ENCODE data around the gene C6orf132. TPM values are rescaled to one million over a fixed set of nuclear protein-coding genes. Genes with fewer than 3 reads are reported as not detected.
A peak's percentile ranks its signal among the peaks of the same experiment; 100 is the strongest.

The C6orf132 gene
- total RNA-seq, 2 donors from 2014 or later = 0.26 to 0.65 TPM

- Mint-ChIP-seq H3K9me3 (no peaks in the 10 kb centered on the region), H3K27me3 (ENCODE audit: low read depth) (no peaks in the 10 kb centered on the region), H3K27ac (peak overlapping the region; percentile 89), H3K4me1 (ENCODE audit: low read depth) (peaks cover 45% of the 10 kb centered on the region), H3K36me3 (ENCODE audit: insufficient read depth in 2 of 2) (peaks cover 0 to 2% of the 10 kb centered on the region in 2 donors), H3K4me3 (peak overlapping the region; percentile 82 to 86)
- peak; percentile 82 to 87 for DNase-seq
- ATAC-seq (replicated peaks in 1 of 2) = peak; percentile 69 to 82
These were observed 38.2 kb downstream of the C6orf132 start for GRCh38 chr6:42104095-42104803.

- Mint-ChIP-seq H3K27me3 (ENCODE audit: low read depth) (no peaks in the 10 kb centered on the region), H3K4me3 (peak overlapping the region; percentile 82 to 86), H3K27ac (peak overlapping the region; percentile 89), H3K36me3 (ENCODE audit: insufficient read depth in 2 of 2) (peaks cover 0 to 2% of the 10 kb centered on the region in 2 donors), H3K4me1 (ENCODE audit: low read depth) (peaks cover 50% of the 10 kb centered on the region), H3K9me3 (no peaks in the 10 kb centered on the region)
- no peak for ATAC-seq (replicated peaks in 1 of 2)
- DNase-seq = no peak
These were observed 38.7 kb downstream of the C6orf132 start for GRCh38 chr6:42103753-42104094.

- Mint-ChIP-seq H3K36me3 (ENCODE audit: insufficient read depth in 2 of 2) (peaks cover 0 to 2% of the 10 kb centered on the region in 2 donors), H3K27me3 (ENCODE audit: low read depth) (no peaks in the 10 kb centered on the region), H3K4me3 (peak overlapping the region; percentile 82 to 86), H3K27ac (peak overlapping the region; percentile 89), H3K4me1 (ENCODE audit: low read depth) (peaks cover 55% of the 10 kb centered on the region), H3K9me3 (no peaks in the 10 kb centered on the region)
- ATAC-seq (replicated peaks in 1 of 2) (no peak), DNase-seq (no peak)
These were observed 39.2 kb downstream of the C6orf132 start for GRCh38 chr6:42103216-42103615.

GRCh38 chr6:42101186-42101657 lies 41.2 kb downstream of the C6orf132 start:
- Mint-ChIP-seq H3K4me3 (peak overlapping the region; percentile 33 to 38), H3K27me3 (ENCODE audit: low read depth) (no peaks in the 10 kb centered on the region), H3K36me3 (ENCODE audit: insufficient read depth in 2 of 2) (peaks cover 0 to 2% of the 10 kb centered on the region in 2 donors), H3K9me3 (no peaks in the 10 kb centered on the region), H3K27ac (peak overlapping the region; percentile 70), H3K4me1 (ENCODE audit: low read depth) (peaks cover 61% of the 10 kb centered on the region)
- DNase-seq = no peak
- no peak for ATAC-seq (replicated peaks in 1 of 2)

- peak overlapping the region; percentile 96 for H3K27ac Mint-ChIP-seq
- ATAC-seq (replicated peaks in 1 of 2) = peak; percentile 43 to 58
- H3K4me1 Mint-ChIP-seq (ENCODE audit: low read depth) = peaks cover 61% of the 10 kb centered on the region
- no peaks in the 10 kb centered on the region for H3K27me3 Mint-ChIP-seq (ENCODE audit: low read depth)
- no peaks in the 10 kb centered on the region for H3K9me3 Mint-ChIP-seq
- DNase-seq = peak; percentile 42 to 58
- peak overlapping the region; percentile 77 to 80 for H3K4me3 Mint-ChIP-seq
- peaks cover 0 to 2% of the 10 kb centered on the region in 2 donors for H3K36me3 Mint-ChIP-seq (ENCODE audit: insufficient read depth in 2 of 2)
These were observed 42.2 kb downstream of the C6orf132 start for GRCh38 chr6:42100029-42100901.

- no peaks in the 10 kb centered on the region for H3K27me3 Mint-ChIP-seq (ENCODE audit: low read depth)
- no peaks in the 10 kb centered on the region for H3K9me3 Mint-ChIP-seq
- DNase-seq (peak; percentile 48 to 54), ATAC-seq (replicated peaks in 1 of 2) (peak; percentile 61 to 73)
- peaks cover 0 to 2% of the 10 kb centered on the region in 2 donors for H3K36me3 Mint-ChIP-seq (ENCODE audit: insufficient read depth in 2 of 2)
- H3K4me3 Mint-ChIP-seq = peak overlapping the region; percentile 77 to 80
- H3K27ac Mint-ChIP-seq = peak overlapping the region; percentile 96
- peaks cover 61% of the 10 kb centered on the region for H3K4me1 Mint-ChIP-seq (ENCODE audit: low read depth)
These were observed 42.9 kb downstream of the C6orf132 start for GRCh38 chr6:42099340-42100028.

GRCh38 chr6:42095776-42096541 lies 46.5 kb downstream of the C6orf132 start:
- H3K9me3 Mint-ChIP-seq = no peaks in the 10 kb centered on the region
- no peak for DNase-seq
- H3K27me3 Mint-ChIP-seq (ENCODE audit: low read depth) = no peaks in the 10 kb centered on the region
- H3K4me1 Mint-ChIP-seq (ENCODE audit: low read depth) = peaks cover 34% of the 10 kb centered on the region
- ATAC-seq (replicated peaks in 1 of 2) = no peak
- H3K36me3 Mint-ChIP-seq (ENCODE audit: insufficient read depth in 2 of 2) = no peaks in the 10 kb centered on the region
- H3K4me3 Mint-ChIP-seq = no peak overlapping the region
- H3K27ac Mint-ChIP-seq = no peak overlapping the region

GRCh38 chr6:42095094-42095493 lies 47.3 kb downstream of the C6orf132 start:
- Mint-ChIP-seq H3K36me3 (ENCODE audit: insufficient read depth in 2 of 2) (no peaks in the 10 kb centered on the region), H3K27ac (no peak overlapping the region), H3K27me3 (ENCODE audit: low read depth) (no peaks in the 10 kb centered on the region), H3K4me1 (ENCODE audit: low read depth) (peaks cover 25% of the 10 kb centered on the region), H3K4me3 (no peak overlapping the region), H3K9me3 (no peaks in the 10 kb centered on the region)
- ATAC-seq (replicated peaks in 1 of 2) (no peak), DNase-seq (no peak)

- Mint-ChIP-seq H3K36me3 (ENCODE audit: insufficient read depth in 2 of 2) (no peaks in the 10 kb centered on the region), H3K4me1 (ENCODE audit: low read depth) (peaks cover 12% of the 10 kb centered on the region), H3K27ac (no peak overlapping the region), H3K9me3 (no peaks in the 10 kb centered on the region), H3K27me3 (ENCODE audit: low read depth) (no peaks in the 10 kb centered on the region), H3K4me3 (no peak overlapping the region)
- ATAC-seq (replicated peaks in 1 of 2) (no peak), DNase-seq (no peak)
These were observed 48.7 kb downstream of the C6orf132 start for GRCh38 chr6:42093582-42094329.

- ATAC-seq (replicated peaks in 1 of 2) (no peak), DNase-seq (no peak)
- Mint-ChIP-seq H3K9me3 (no peaks in the 10 kb centered on the region), H3K27ac (no peak overlapping the region), H3K4me3 (no peak overlapping the region), H3K27me3 (ENCODE audit: low read depth) (no peaks in the 10 kb centered on the region), H3K36me3 (ENCODE audit: insufficient read depth in 2 of 2) (no peaks in the 10 kb centered on the region), H3K4me1 (ENCODE audit: low read depth) (no peaks in the 10 kb centered on the region)
These were observed 50.7 kb downstream of the C6orf132 start for GRCh38 chr6:42091718-42092023.

GRCh38 chr6:42090819-42091717 lies 51.4 kb downstream of the C6orf132 start:
- Mint-ChIP-seq H3K9me3 (no peaks in the 10 kb centered on the region), H3K4me1 (ENCODE audit: low read depth) (no peaks in the 10 kb centered on the region), H3K27me3 (ENCODE audit: low read depth) (no peaks in the 10 kb centered on the region), H3K27ac (no peak overlapping the region), H3K4me3 (no peak overlapping the region), H3K36me3 (ENCODE audit: insufficient read depth in 2 of 2) (no peaks in the 10 kb centered on the region)
- no peak for ATAC-seq (replicated peaks in 1 of 2)
- DNase-seq = no peak
